C4-2B (cell line): ENCODE results near the gene OGDHL.

Source experiments
- H3K27ac ChIP-seq: fragments of 450-650 bp; 2 replicates; pipeline ENCODE4 v1.5.1; 2017
- ZFX ChIP-seq: fragments of 450-650 bp; IDR thresholded peaks from 2 replicates; pipeline ENCODE4 v1.6.1; 2017
- TF ChIP-seq, protein P1 (sequence below): fragments of 450-650 bp; conservative IDR thresholded peaks from 2 replicates; pipeline ENCODE4 v1.5.1; 2017; ENCODE audit warnings: mild to moderate bottlenecking

The OGDHL gene

DNA sequence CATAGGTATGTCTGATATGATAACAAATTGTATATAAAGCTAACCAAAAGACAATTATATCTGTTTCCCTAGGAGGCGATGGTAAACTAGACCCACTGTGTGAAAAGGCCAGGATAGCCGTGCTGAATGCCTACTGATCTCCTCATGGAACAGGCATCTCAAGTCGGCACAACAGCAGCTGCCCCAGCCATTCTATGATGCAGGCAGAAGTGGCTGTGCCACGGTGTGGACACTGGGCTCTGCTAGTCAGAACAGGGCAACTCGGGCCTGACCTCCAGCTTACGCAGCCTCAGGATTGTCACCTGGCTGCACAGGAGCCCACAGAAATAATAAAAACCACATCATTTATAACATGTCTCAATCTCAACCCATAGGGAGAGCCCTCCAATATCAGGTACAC, 67.7 kb downstream of the OGDHL start:
- H3K27ac ChIP-seq, result no peak overlapping the region
- TF ChIP-seq ZFX, result no peak
- TF ChIP-seq, protein P1, sequence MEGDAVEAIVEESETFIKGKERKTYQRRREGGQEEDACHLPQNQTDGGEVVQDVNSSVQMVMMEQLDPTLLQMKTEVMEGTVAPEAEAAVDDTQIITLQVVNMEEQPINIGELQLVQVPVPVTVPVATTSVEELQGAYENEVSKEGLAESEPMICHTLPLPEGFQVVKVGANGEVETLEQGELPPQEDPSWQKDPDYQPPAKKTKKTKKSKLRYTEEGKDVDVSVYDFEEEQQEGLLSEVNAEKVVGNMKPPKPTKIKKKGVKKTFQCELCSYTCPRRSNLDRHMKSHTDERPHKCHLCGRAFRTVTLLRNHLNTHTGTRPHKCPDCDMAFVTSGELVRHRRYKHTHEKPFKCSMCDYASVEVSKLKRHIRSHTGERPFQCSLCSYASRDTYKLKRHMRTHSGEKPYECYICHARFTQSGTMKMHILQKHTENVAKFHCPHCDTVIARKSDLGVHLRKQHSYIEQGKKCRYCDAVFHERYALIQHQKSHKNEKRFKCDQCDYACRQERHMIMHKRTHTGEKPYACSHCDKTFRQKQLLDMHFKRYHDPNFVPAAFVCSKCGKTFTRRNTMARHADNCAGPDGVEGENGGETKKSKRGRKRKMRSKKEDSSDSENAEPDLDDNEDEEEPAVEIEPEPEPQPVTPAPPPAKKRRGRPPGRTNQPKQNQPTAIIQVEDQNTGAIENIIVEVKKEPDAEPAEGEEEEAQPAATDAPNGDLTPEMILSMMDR, result no peak

DNA sequence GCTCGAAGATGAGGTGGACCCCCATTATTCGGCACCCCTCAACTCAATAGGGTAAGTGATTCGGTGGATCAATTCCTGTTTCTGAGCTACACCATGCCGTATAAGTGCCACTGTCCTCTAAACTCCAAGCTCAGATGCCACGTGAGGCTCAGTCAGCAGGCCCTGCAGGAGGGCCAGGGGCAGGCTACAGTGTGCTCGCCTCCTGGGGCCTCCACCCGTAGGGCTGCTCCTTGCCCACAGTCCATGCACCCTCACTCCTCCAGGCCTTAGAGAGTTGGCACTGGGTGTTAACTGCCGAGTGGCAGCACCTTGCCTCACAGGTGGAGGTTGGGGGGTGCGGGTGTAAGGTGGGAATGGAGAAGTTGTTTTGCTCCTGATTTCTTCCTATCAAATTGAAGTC, 70.5 kb downstream of the OGDHL start:
- TF ChIP-seq ZFX, result no peak
- TF ChIP-seq, protein P1, result no peak
- H3K27ac ChIP-seq, result no peak overlapping the region

DNA sequence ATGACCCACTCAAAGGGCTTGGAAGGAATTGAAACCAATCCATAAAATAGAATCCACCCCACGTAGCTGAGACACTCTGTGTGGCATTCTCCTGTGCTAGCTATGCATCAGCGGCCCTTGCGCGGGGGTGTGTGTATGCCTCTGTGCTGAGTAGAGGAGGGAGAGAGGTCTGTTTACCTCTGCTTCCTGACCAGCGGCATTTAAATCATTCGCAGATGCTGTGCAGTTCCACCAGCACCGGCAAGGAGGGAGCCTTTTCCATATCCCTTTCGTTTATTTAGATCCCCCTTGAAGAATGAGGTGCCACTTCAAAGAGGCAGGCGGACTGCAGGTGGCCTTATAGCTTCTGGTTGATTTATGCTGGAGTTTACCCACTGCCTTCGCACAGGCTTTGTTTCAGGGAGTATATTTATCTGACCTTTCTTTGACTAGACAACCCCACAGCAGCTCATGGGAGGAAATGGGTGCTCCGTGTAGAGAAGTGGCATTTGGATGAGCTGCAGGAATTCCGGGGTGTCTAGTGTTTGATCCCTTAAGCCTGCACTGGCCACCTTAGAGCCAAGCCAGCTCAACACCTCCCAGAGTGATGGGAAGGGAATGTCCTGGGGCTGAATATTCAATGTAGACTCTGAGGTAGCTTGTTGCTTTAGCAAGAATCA, 71.3 kb downstream of the OGDHL start:
- no peak for TF ChIP-seq ZFX
- TF ChIP-seq, protein P1, result no peak
- no peak overlapping the region for H3K27ac ChIP-seq

DNA sequence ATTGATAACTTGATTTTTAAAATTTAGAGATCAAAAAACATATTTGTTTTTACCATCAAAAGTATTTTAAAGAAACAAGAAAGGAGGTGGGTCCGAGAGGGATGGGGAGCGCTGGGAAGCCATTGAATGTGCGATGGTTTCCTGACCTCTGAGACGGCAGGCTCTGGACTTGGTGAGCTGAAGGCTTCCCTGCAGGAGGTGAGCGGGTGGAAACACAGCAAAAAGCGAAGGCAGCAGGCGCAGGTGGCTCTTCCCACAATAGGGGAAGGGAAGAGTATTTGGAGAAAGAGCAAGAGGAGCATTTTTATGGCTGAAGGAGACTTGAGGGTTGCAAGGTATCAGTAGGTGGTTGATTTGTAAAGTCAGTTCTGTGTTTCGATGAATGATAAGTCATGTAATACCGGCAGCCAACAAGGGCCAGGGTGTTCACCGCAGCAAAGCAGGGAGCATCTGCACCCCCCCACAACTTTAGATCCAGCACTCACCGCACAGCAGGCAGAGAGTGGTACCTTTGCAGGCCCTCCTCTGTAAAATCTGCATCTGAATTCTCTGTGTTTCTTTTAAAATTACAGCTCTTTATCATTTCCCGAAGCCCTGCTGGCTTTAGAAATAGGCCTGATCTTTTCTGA, 72.1 kb downstream of the OGDHL start:
- H3K27ac ChIP-seq, result no peak overlapping the region
- no peak for TF ChIP-seq ZFX
- TF ChIP-seq, protein P1, result no peak

DNA sequence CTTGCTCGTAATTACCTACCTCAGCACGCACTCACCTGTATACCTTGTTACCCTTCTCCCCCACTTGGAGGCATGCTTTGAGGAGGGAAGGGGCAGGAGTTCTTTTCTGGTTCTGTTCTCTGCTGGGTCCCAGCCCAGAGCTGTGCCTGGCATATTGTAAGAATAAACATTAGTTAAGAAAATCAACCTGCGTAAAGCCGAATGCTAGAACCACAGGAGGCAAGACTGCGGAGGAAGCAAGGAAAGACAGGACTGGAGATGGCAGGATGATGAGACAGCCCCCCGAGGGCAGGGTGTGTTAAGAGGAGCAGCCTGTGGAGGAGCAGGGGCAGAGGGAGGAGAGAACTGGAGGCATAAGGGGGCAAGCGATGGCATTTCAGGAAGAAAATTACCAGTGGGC, 73.2 kb downstream of the OGDHL start:
- TF ChIP-seq ZFX, result no peak
- TF ChIP-seq, protein P1, result no peak
- no peak overlapping the region for H3K27ac ChIP-seq

DNA sequence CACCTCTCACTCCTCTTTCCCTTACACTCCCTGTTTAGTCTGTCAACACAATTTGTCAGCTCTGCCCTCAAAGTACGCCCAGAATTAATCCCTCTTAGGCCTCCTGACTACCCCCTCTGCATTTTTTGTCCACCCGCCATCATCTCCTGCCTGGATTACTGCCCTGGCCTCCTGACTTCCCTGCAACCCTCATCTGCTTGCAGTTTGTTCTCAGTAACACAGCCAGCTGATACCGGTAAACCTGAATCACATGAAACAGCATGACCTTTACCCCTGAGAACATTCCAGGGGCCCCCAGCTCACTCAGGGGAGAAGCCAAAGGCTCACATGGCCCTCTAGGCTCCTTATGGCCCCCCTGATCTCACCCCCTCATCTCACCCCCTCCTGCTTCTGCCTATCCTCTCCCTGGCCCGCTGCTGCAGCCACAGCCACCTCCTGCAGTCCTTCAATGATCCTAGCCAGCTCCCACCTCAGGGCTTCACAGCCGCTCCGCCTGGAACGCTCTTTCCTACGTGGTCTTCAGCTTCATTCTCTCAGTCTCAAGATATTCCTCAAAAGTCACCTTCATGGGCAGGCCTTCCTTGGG, 73.8 kb downstream of the OGDHL start:
- no peak overlapping the region for H3K27ac ChIP-seq
- TF ChIP-seq ZFX, result no peak

DNA sequence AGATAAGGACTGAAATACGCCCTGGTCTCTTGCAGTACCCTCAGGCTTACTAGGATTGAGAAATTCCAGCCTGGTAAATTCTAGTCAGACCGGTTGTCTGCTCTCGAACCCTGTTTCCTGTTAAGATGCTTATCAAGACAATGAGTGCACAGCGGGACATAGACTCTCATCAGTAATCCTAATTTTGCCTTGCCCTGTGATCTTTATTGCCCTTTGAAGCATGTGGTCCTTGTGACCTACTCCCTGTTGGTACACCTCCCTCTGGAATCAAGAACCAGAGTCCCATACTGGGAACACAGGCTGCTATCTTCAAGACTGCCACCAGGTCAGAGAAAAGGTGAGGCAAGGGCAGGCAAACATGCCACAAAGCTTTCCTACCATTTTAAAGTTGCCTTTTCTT, 75.5 kb downstream of the OGDHL start:
- TF ChIP-seq, protein P1, result no peak
- no peak for TF ChIP-seq ZFX
- no peak overlapping the region for H3K27ac ChIP-seq
